ENCODE results near the gene TEX36. TPM values are rescaled to one million over a fixed set of nuclear protein-coding genes. Genes with fewer than 3 reads are reported as not detected.

Gene TEX36
- total RNA-seq, 1 donor from 2014 or later: not detected

DNA sequence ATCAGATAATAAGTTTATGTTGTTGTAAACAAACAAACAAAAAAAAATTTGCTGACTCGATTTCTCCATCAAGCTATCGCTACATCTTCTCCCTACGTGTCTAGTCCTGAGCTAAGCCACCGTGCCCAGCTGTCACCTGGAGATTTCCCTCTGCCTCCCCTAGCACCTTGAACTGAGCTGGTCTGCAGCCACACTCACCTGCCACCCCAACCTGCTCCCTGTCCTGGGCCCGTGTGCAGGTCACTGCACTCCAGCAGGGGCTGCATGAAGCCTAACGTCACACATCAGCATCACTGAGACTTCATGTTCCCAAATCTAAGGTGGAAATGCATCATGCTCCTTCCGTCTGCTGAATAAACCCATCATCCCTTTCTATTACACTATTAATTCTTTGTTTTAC is 44.4 kb downstream of the TEX36 start:
- TF ChIP-seq, protein P1, sequence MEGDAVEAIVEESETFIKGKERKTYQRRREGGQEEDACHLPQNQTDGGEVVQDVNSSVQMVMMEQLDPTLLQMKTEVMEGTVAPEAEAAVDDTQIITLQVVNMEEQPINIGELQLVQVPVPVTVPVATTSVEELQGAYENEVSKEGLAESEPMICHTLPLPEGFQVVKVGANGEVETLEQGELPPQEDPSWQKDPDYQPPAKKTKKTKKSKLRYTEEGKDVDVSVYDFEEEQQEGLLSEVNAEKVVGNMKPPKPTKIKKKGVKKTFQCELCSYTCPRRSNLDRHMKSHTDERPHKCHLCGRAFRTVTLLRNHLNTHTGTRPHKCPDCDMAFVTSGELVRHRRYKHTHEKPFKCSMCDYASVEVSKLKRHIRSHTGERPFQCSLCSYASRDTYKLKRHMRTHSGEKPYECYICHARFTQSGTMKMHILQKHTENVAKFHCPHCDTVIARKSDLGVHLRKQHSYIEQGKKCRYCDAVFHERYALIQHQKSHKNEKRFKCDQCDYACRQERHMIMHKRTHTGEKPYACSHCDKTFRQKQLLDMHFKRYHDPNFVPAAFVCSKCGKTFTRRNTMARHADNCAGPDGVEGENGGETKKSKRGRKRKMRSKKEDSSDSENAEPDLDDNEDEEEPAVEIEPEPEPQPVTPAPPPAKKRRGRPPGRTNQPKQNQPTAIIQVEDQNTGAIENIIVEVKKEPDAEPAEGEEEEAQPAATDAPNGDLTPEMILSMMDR (IDR thresholded peaks at IDR 0.05): no peak
- Mint-ChIP-seq H3K27me3 (peaks cover 20% of the 10 kb centered on the region), H3K9me3 (no peaks in the 10 kb centered on the region), H3K4me3 (no peak overlapping the region), H3K4me1 (no peaks in the 10 kb centered on the region), H3K27ac (no peak overlapping the region), H3K36me3 (ENCODE audit: low read depth) (no peaks in the 10 kb centered on the region)
- intact Hi-C loops (cut with micrococcal nuclease): no loop called here
- ChIA-PET CTCF (no interaction called here), POLR2A (no interaction called here)
- DNase-seq (no peak), ATAC-seq (ENCODE audit: low read depth) (no peak)

DNA sequence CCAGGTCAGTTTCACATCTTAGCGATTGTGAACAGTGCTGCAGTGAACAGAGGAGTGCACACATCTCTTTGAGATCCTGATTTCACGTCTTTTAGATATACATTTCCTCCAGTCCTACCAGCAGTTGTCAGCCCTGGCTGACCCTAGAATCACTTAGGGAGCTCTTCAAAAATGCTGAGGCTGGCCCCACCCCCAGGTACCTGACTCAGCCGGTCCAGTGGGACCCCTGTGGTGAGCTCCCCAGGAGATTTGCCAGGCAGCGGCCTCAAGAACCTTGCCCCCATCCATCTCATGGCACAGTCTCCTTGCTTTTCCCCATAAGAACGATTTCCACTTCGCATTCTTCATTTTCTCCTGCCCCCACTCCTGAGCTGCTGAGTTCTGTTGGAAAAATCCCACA is 45.5 kb downstream of the TEX36 start:
- no peak overlapping the region for H3K4me3 Mint-ChIP-seq
- ChIA-PET POLR2A (no interaction called here), CTCF (no interaction called here)
- no peak overlapping the region for H3K27ac Mint-ChIP-seq
- H3K9me3 Mint-ChIP-seq: no peaks in the 10 kb centered on the region
- intact Hi-C loops (cut with micrococcal nuclease): no loop called here
- H3K4me1 Mint-ChIP-seq: no peaks in the 10 kb centered on the region
- peaks cover 16% of the 10 kb centered on the region for H3K27me3 Mint-ChIP-seq
- no peaks in the 10 kb centered on the region for H3K36me3 Mint-ChIP-seq (ENCODE audit: low read depth)
- TF ChIP-seq, protein P1 (IDR thresholded peaks at IDR 0.05): no peak
- DNase-seq (no peak), ATAC-seq (ENCODE audit: low read depth) (no peak)

DNA sequence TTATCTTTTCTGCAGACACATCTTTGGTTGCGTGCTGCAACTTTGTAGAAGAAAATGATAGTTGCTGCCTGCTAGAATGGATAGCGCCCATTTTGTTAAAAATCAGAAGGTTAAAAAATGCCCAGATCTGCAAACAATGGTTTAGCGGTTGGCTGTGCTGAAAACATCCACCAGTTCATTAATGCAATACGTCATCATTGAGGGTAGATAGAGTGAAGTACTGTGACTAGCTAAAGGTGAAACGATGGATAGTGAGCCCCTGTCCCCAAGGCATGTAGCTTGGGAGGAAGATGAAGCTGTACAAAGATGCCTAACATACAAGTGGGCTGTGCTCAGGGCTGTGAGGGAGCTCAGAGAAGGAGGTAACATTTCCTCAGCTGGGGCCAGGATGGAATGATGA is 48.4 kb downstream of the TEX36 start:
- Mint-ChIP-seq H3K36me3 (ENCODE audit: low read depth) (no peaks in the 10 kb centered on the region), H3K4me3 (no peak overlapping the region), H3K27me3 (peaks cover 9% of the 10 kb centered on the region), H3K4me1 (no peaks in the 10 kb centered on the region), H3K27ac (no peak overlapping the region), H3K9me3 (no peaks in the 10 kb centered on the region)
- ATAC-seq (ENCODE audit: low read depth) (no peak), DNase-seq (no peak)
- TF ChIP-seq, protein P1 (IDR thresholded peaks at IDR 0.05): no peak
- ChIA-PET POLR2A (no interaction called here), CTCF (no interaction called here)
- intact Hi-C loops (cut with micrococcal nuclease): no loop called here

DNA sequence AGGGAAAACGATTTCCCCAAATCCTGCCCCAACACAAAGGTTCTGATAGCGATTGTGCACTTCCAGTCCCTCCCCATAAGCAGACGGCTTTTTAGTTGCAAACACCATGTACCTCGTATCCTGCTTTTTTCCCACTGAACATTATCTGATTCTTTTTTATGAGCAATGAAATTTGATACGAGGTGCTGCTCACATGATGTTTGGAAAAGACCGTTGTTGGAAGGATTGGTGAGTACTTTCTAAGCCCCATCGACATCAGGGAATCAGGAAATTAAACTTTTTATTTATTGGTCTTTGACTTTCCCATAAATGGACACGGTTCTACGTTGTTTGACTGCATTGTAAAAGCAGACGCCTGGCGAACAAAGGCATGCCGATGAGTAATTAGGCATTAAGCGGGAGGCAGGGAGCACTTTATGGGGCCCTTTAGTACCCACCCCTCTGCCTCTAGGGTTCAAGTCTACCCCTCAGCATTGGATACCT is 49.4 kb downstream of the TEX36 start:
- no peak for DNase-seq
- CTCF ChIA-PET: no interaction called here
- Mint-ChIP-seq H3K27ac (no peak overlapping the region), H3K27me3 (peaks cover 8% of the 10 kb centered on the region), H3K36me3 (ENCODE audit: low read depth) (no peaks in the 10 kb centered on the region), H3K9me3 (no peaks in the 10 kb centered on the region), H3K4me1 (no peaks in the 10 kb centered on the region), H3K4me3 (no peak overlapping the region)
- POLR2A ChIA-PET: no interaction called here
- TF ChIP-seq, protein P1 (IDR thresholded peaks at IDR 0.05): no peak
- intact Hi-C loops (cut with micrococcal nuclease): no loop called here
- ATAC-seq (ENCODE audit: low read depth): no peak

DNA sequence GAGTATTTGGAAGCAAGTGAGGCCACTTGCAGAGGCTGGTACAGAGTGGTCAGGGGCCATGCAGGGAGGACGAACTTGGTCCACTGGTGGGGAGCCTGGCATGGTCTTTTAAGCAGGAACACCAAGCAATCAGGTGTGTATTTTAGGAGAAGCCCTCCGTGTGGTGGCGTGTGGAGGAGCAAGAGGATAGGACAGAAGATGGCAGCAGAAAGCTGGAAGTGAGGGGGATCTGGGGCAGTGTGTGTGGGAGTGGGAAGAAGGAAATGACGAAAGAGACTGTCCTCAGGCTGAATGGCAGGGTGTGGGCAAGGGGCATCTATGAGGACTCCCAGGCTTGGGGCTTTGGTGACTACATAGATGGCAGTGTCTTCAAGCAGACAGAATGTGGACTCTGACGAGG is 51.2 kb downstream of the TEX36 start:
- intact Hi-C loops (cut with micrococcal nuclease): no loop called here
- peaks cover 2% of the 10 kb centered on the region for H3K27me3 Mint-ChIP-seq
- no peaks in the 10 kb centered on the region for H3K4me1 Mint-ChIP-seq
- no peaks in the 10 kb centered on the region for H3K9me3 Mint-ChIP-seq
- ChIA-PET CTCF (no interaction called here), POLR2A (no interaction called here)
- no peak overlapping the region for H3K4me3 Mint-ChIP-seq
- DNase-seq (no peak), ATAC-seq (ENCODE audit: low read depth) (no peak)
- TF ChIP-seq, protein P1 (IDR thresholded peaks at IDR 0.05): no peak
- H3K27ac Mint-ChIP-seq: no peak overlapping the region
- H3K36me3 Mint-ChIP-seq (ENCODE audit: low read depth): no peaks in the 10 kb centered on the region

All from activated B cell treated with CpG ODN at 0.5 μM for 24 hours (primary cell).